Activated CD4-positive, alpha-beta T cell treated with anti-CD3 and anti-CD28 coated beads for 4 hours (primary cell): Measurements from ENCODE around the gene OR2M5.

Experiments used
- DNase-seq, 2 donors: peaks; one replicate each; pipeline ENCODE4 v3.0.0-alpha.2; 2020

OR2M5 gene

GRCh38 chr1:248144513-248145198 lies at the start of gene OR2M5:
Gene OR2M5, plus strand, starts transcription at chr1:248145148. Its CDS starts 0 bp downstream, at chr1:248145148.
- no peak for DNase-seq

- DNase-seq: no peak
Observed at GRCh38 chr1:248098529-248098928, 46.4 kb upstream of the OR2M5 start.

- DNase-seq: no peak
Observed at GRCh38 chr1:248102847-248103246, 42.1 kb upstream of the OR2M5 start.

GRCh38 chr1:248111157-248111556 lies 33.8 kb upstream of the OR2M5 start:
- no peak for DNase-seq

GRCh38 chr1:248114890-248115289 lies 30.1 kb upstream of the OR2M5 start:
- DNase-seq: no peak

- DNase-seq: no peak
Observed at GRCh38 chr1:248127653-248128052, 17.3 kb upstream of the OR2M5 start.

GRCh38 chr1:248136811-248137210 lies 8.1 kb upstream of the OR2M5 start:
- no peak for DNase-seq

GRCh38 chr1:248140846-248141245 lies 4.1 kb upstream of the OR2M5 start:
- no peak for DNase-seq

- DNase-seq: no peak
Observed at GRCh38 chr1:248143311-248143710, 1.6 kb upstream of the OR2M5 start.

- no peak for DNase-seq
Observed at GRCh38 chr1:248152056-248152827, 7.3 kb downstream of the OR2M5 start.

GRCh38 chr1:248155927-248156326 lies 11.0 kb downstream of the OR2M5 start:
- DNase-seq: no peak

GRCh38 chr1:248158758-248159157 lies 13.8 kb downstream of the OR2M5 start:
- no peak for DNase-seq

GRCh38 chr1:248164031-248164430 lies 19.1 kb downstream of the OR2M5 start:
- no peak for DNase-seq

- DNase-seq: no peak
Observed at GRCh38 chr1:248165186-248165585, 20.2 kb downstream of the OR2M5 start.

- DNase-seq: no peak
Observed at GRCh38 chr1:248174521-248174920, 29.6 kb downstream of the OR2M5 start, which contains the start of gene OR2M2. Gene OR2M2, plus strand, starts transcription at chr1:248174821. Its CDS starts 5,165 bp downstream, at chr1:248179986.

GRCh38 chr1:248183996-248184395 lies 39.0 kb downstream of the OR2M5 start:
- no peak for DNase-seq

GRCh38 chr1:248187363-248187762 lies 42.4 kb downstream of the OR2M5 start:
- DNase-seq: no peak

GRCh38 chr1:248189026-248189425 lies 44.1 kb downstream of the OR2M5 start:
- DNase-seq: no peak

GRCh38 chr1:248194117-248194516 lies 49.2 kb downstream of the OR2M5 start:
- no peak for DNase-seq
